ENCODE results near the gene CINP. TPM values are rescaled to one million over a fixed set of nuclear protein-coding genes. Genes with fewer than 3 reads are reported as not detected.
A peak's percentile ranks its signal among the peaks of the same experiment; 100 is the strongest.
"Not testable (repeated sequence)": the region's sequence is repeated elsewhere in the genome, so short reads cannot be mapped to it uniquely, and the experiment has no call there.

CINP gene
- total and polyA plus RNA-seq, 2 experiments from 2014 or later = 54.0 to 63.1 TPM

DNA sequence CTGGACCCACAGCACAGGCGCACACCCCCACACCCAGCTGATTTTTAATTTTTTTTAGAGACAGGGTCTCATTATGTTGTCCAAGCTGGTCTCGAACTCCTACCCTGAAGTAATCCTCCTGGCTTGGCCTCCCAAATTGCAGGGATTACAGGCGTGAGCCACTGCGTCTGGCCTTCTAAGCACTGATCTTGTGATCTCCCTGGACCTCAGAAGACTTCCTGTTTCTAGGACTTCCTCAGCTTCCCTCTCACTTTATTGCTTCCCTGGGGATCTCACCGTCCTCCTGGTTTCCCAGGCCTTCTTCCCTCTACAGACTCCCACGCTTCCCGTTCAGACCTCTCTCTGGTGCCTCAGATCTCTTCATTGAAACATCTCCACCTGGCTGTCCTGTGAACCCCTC is 29.3 kb downstream of the CINP start:
- no peaks in the 10 kb centered on the region for H3K27me3 ChIP-seq (ENCODE audit: insufficient read depth)
- H3K27ac ChIP-seq (ENCODE audit: low read depth) = 0 out of 2 replicates have a peak overlapping the region, but pooled peaks have one; percentile 32
- H3K4me3 ChIP-seq = no peak overlapping the region
- Mint-ChIP-seq H3K9me3 (no peaks in the 10 kb centered on the region), H3K27me3 (ENCODE audit: insufficient read depth, low read depth, poor library complexity) (peaks cover 2% of the 10 kb centered on the region), H3K4me3 (no peak overlapping the region), H3K4me1 (peaks cover under 1% of the 10 kb centered on the region), H3K36me3 (ENCODE audit: low read depth) (peaks cover 14% of the 10 kb centered on the region), H3K27ac (0 out of 2 replicates have a peak overlapping the region, but pooled peaks have one; percentile 1)
- H3K36me3 ChIP-seq (ENCODE audit: insufficient read depth) = no peaks in the 10 kb centered on the region
- DNase-seq (ENCODE audit: low spot score) (no peak), ATAC-seq (no peak)
- H4K20me1 ChIP-seq (replicated peaks; ENCODE audit: insufficient read depth) = no peaks in the 10 kb centered on the region
- H3K4me2 ChIP-seq = no peak overlapping the region
- no peaks in the 10 kb centered on the region for H3K4me1 ChIP-seq (ENCODE audit: insufficient read depth)
- no peaks in the 10 kb centered on the region for H3K79me2 ChIP-seq (replicated peaks; ENCODE audit: insufficient read depth)
- no peak overlapping the region for H2AFZ ChIP-seq
- H3K9me2 ChIP-seq (ENCODE audit: insufficient read depth) = no peaks in the 10 kb centered on the region
- H3F3A ChIP-seq (replicated peaks; ENCODE audit: low read depth) = no peaks in the 10 kb centered on the region
- TF ChIP-seq ZNF114 (CRISPR knock-in tag; IDR thresholded peaks at IDR 0.05) (no peak), ZNF331 (CRISPR knock-in tag; IDR thresholded peaks at IDR 0.05; ENCODE audit: low read depth) (no peak)

DNA sequence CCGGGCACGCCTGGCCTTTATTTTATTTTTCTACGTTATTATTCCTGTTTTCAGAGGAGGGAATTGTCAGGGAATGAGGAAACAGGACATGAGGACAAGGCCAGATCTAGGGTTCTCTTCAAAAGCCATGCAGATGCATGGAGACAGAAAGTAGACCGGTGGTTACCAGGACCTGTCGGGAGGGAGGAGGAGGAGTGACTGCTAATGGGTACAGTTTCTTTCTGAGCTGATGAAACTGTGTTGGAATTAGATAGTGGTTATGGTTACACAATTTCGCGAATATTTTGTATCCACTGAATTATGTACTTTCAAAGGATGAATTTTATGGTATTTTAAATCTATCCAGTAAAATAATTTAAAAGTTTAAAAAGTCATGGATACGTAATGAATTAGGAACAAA is 31.9 kb downstream of the CINP start:
- Histone ChIP-seq H3K4me1 (ENCODE audit: insufficient read depth) (no peaks in the 10 kb centered on the region), H3F3A (replicated peaks; ENCODE audit: low read depth) (no peaks in the 10 kb centered on the region), H4K20me1 (replicated peaks; ENCODE audit: insufficient read depth) (no peaks in the 10 kb centered on the region), H3K9me2 (ENCODE audit: insufficient read depth) (no peaks in the 10 kb centered on the region), H3K79me2 (replicated peaks; ENCODE audit: insufficient read depth) (no peaks in the 10 kb centered on the region), H3K27me3 (ENCODE audit: insufficient read depth) (no peaks in the 10 kb centered on the region), H3K4me2 (no peak overlapping the region), H2AFZ (no peak overlapping the region), H3K27ac (ENCODE audit: low read depth) (no peak overlapping the region), H3K4me3 (no peak overlapping the region), H3K36me3 (ENCODE audit: insufficient read depth) (no peaks in the 10 kb centered on the region)
- no peak overlapping the region for H3K4me3 Mint-ChIP-seq
- H3K36me3 Mint-ChIP-seq (ENCODE audit: low read depth) = 0 out of 3 replicates have a peak, but pooled peaks cover 5% of the 10 kb centered on the region
- H3K9me3 Mint-ChIP-seq = no peaks in the 10 kb centered on the region
- peaks cover 2% of the 10 kb centered on the region for H3K27me3 Mint-ChIP-seq (ENCODE audit: insufficient read depth, low read depth, poor library complexity)
- no peak for TF ChIP-seq EZH2 (IDR thresholded peaks at IDR 0.05; ENCODE audit: low read depth, unreplicated experiment)
- TF ChIP-seq, protein P1, sequence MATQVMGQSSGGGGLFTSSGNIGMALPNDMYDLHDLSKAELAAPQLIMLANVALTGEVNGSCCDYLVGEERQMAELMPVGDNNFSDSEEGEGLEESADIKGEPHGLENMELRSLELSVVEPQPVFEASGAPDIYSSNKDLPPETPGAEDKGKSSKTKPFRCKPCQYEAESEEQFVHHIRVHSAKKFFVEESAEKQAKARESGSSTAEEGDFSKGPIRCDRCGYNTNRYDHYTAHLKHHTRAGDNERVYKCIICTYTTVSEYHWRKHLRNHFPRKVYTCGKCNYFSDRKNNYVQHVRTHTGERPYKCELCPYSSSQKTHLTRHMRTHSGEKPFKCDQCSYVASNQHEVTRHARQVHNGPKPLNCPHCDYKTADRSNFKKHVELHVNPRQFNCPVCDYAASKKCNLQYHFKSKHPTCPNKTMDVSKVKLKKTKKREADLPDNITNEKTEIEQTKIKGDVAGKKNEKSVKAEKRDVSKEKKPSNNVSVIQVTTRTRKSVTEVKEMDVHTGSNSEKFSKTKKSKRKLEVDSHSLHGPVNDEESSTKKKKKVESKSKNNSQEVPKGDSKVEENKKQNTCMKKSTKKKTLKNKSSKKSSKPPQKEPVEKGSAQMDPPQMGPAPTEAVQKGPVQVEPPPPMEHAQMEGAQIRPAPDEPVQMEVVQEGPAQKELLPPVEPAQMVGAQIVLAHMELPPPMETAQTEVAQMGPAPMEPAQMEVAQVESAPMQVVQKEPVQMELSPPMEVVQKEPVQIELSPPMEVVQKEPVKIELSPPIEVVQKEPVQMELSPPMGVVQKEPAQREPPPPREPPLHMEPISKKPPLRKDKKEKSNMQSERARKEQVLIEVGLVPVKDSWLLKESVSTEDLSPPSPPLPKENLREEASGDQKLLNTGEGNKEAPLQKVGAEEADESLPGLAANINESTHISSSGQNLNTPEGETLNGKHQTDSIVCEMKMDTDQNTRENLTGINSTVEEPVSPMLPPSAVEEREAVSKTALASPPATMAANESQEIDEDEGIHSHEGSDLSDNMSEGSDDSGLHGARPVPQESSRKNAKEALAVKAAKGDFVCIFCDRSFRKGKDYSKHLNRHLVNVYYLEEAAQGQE (IDR thresholded peaks at IDR 0.05; ENCODE audit: unreplicated experiment) = no peak
- H3K4me1 Mint-ChIP-seq = no peaks in the 10 kb centered on the region
- no peak for ATAC-seq
- no peak overlapping the region for H3K27ac Mint-ChIP-seq
- DNase-seq (ENCODE audit: low spot score) = no peak

DNA sequence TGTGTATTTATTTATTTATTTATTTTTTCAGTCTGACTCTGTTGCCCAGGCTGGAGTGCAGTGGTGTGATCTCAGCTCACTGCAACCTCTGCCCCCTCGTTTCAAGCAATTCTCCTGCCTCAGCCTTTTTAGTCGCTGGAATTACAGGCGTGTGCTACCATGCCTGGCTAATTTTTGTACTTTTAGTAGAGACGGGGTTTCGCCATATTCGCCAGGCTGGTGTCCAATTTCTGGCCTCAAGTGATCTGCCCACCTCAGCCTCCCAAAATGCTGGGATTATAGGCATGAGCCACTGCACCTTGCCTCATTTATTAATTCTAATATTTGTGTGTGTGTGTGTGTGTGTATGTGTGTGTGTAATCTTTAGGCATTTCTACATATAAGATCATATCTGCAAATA is 33.3 kb downstream of the CINP start:
- not testable (repeated sequence) for DNase-seq (ENCODE audit: low spot score); H3K4me3 ChIP-seq; H3K4me2 ChIP-seq; H3K9me2 ChIP-seq (ENCODE audit: insufficient read depth); H3K27me3 ChIP-seq (ENCODE audit: insufficient read depth); H3K27ac ChIP-seq (ENCODE audit: low read depth); H3K79me2 ChIP-seq (replicated peaks; ENCODE audit: insufficient read depth); H3K36me3 ChIP-seq (ENCODE audit: insufficient read depth); H2AFZ ChIP-seq; H3K36me3 Mint-ChIP-seq (ENCODE audit: low read depth); H3K27ac Mint-ChIP-seq; ATAC-seq; H3K4me1 ChIP-seq (ENCODE audit: insufficient read depth); H3K27me3 Mint-ChIP-seq (ENCODE audit: insufficient read depth, low read depth, poor library complexity); H3K4me3 Mint-ChIP-seq; H4K20me1 ChIP-seq (replicated peaks; ENCODE audit: insufficient read depth); H3K9me3 Mint-ChIP-seq; H3F3A ChIP-seq (replicated peaks; ENCODE audit: low read depth); H3K4me1 Mint-ChIP-seq
